Vagina (tissue), 2 donors: Measurements from ENCODE around the gene SLC25A26. TPM values are rescaled to one million over a fixed set of nuclear protein-coding genes. Genes with fewer than 3 reads are reported as not detected.

Experiments used
- DNase-seq, 2 donors: peaks; one replicate each; pipeline ENCODE4 v3.0.0-alpha.2; 2017; ENCODE audit errors: extremely low spot score in 2 of 2
- H3K27ac ChIP-seq: fragments of 200-600 bp; sonication (generic); one replicate; pipeline ENCODE4 v1.5.1; 2019
- H3K27me3 ChIP-seq: fragments of 200-600 bp; sonication (generic); one replicate; pipeline ENCODE4 v1.5.1; 2019
- H3K36me3 ChIP-seq, 2 donors: fragments of 200-600 bp; sonication (generic); one replicate each; pipeline ENCODE4 v1.5.1; 2017 to 2019
- H3K4me1 ChIP-seq: fragments of 200-600 bp; sonication (generic); one replicate; pipeline ENCODE4 v1.5.1; 2019
- H3K4me3 ChIP-seq, 2 donors: fragments of 200-600 bp; sonication (generic); 1 replicate in 1 of 2; 2 replicates in 1 of 2; pipeline ENCODE4 v1.5.1; 2016 to 2019
- H3K9me3 ChIP-seq: fragments of 200-600 bp; sonication (generic); one replicate; pipeline ENCODE4 v1.5.1; 2019
- CTCF ChIP-seq, 3 experiments: fragments of 450-650 bp in 2 of 3; fragments of 200-600 bp in 1 of 3; sonication (generic) in 1 of 3; IDR thresholded peaks; one replicate each; pipeline ENCODE4 v1.5.1; 2017 to 2019; ENCODE audit warnings: antibody characterized with exemption in 3 of 3, mild to moderate bottlenecking in 2 of 3, moderate library complexity in 2 of 3
- POLR2A ChIP-seq, 2 donors: fragments of 450-650 bp; IDR thresholded peaks; one replicate each; pipeline ENCODE4 v1.6.1; 2017; ENCODE audit warnings: antibody characterized with exemption in 2 of 2, mild to moderate bottlenecking in 2 of 2, moderate library complexity in 2 of 2
- POLR2AphosphoS5 ChIP-seq, 2 donors: sonication (generic); formaldehyde crosslinking; IDR thresholded peaks; one replicate each; pipeline ENCODE4 v1.9.0; 2017; ENCODE audit warnings: antibody characterized with exemption in 2 of 2, mild to moderate bottlenecking in 2 of 2, low read depth in 1 of 2; ENCODE audit not compliant: insufficient read depth in 1 of 2
- intact Hi-C: fragments of 100-400 bp; cut with DNase I; formaldehyde crosslinking; loops from one replicate; pipeline ENCODE4 v1.15.1; 2023
- total RNA-seq: library from RNA; depleted of rRNA; stranded (reverse); fragments of >200 nt; gene quantifications from one replicate; pipeline ENCODE4 v1.2.3, GENCODE V29; 2016

The SLC25A26 gene
- total RNA-seq, 1 donor from 2014 or later, result 21.6 TPM

- H3K4me1 ChIP-seq, result no peaks in the 10 kb centered on the region
- intact Hi-C loops, result no loop called here
- DNase-seq, result no peak
- no peak overlapping the region for H3K27ac ChIP-seq
- H3K4me3 ChIP-seq, result no peak overlapping the region
- TF ChIP-seq POLR2AphosphoS5 (IDR thresholded peaks at IDR 0.05; ENCODE audit: insufficient read depth in 1 of 2, low read depth in 1 of 2) (no peak), POLR2A (IDR thresholded peaks at IDR 0.05) (no peak), CTCF (IDR thresholded peaks at IDR 0.05) (no peak)
- H3K36me3 ChIP-seq, result no peaks in the 10 kb centered on the region
- H3K9me3 ChIP-seq, result no peaks in the 10 kb centered on the region
- H3K27me3 ChIP-seq, result no peaks in the 10 kb centered on the region
These were observed 141.7 kb downstream of the SLC25A26 start for GRCh38 chr3:66362541-66362941.

DNA sequence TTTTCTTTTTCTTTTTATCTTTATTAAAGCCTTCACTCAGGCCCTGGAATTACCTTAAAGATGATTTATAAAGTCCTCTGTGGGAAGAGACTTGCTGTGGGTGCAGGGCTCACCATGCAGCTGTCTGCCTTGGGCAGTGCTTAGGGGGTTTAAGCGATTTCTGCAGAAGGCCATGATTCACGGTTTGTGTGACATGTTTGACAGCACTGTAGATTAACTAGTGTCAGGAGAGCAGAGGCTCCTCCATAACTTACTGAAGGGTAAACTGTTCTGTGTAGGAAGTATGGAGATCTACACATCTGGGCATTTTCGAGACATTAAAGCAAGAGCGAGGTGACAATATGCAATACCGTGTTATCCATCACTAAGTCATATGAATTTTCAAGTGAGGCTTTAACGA is 142.3 kb downstream of the SLC25A26 start:
- DNase-seq, result no peak
- H3K4me3 ChIP-seq, result no peak overlapping the region
- no peaks in the 10 kb centered on the region for H3K4me1 ChIP-seq
- intact Hi-C loops, result no loop called here
- H3K36me3 ChIP-seq, result no peaks in the 10 kb centered on the region
- H3K27ac ChIP-seq, result no peak overlapping the region
- H3K27me3 ChIP-seq, result no peaks in the 10 kb centered on the region
- no peaks in the 10 kb centered on the region for H3K9me3 ChIP-seq
- TF ChIP-seq POLR2A (IDR thresholded peaks at IDR 0.05), result no peak
- no peak for TF ChIP-seq CTCF (IDR thresholded peaks at IDR 0.05)
- TF ChIP-seq POLR2AphosphoS5 (IDR thresholded peaks at IDR 0.05; ENCODE audit: insufficient read depth in 1 of 2, low read depth in 1 of 2), result no peak

DNA sequence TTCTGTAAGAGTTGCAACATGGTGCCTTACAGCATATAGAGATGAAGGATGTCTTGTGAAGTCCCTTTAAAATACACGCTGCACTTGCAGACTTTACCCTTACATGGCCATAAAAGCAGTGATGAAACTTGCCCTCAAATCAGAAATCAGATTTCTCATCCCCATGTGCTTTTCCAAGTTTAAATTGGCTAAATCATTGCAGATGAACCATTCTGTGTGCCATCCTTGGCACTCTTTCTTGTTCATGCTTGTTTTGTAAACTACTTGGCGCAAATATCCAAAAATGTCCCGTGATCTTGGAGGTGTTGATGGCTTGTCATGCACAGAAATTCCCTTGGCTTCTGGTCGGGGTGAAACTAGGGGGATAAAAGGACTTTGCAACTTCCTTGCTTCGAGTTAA is 144.3 kb downstream of the SLC25A26 start:
- no peaks in the 10 kb centered on the region for H3K36me3 ChIP-seq
- TF ChIP-seq POLR2A (IDR thresholded peaks at IDR 0.05), result no peak
- no peak for TF ChIP-seq POLR2AphosphoS5 (IDR thresholded peaks at IDR 0.05; ENCODE audit: insufficient read depth in 1 of 2, low read depth in 1 of 2)
- no peak for TF ChIP-seq CTCF (IDR thresholded peaks at IDR 0.05)
- H3K9me3 ChIP-seq, result no peaks in the 10 kb centered on the region
- no peaks in the 10 kb centered on the region for H3K4me1 ChIP-seq
- no peak overlapping the region for H3K4me3 ChIP-seq
- no peaks in the 10 kb centered on the region for H3K27me3 ChIP-seq
- no peak for DNase-seq
- no peak overlapping the region for H3K27ac ChIP-seq
- intact Hi-C loops, result no loop called here

DNA sequence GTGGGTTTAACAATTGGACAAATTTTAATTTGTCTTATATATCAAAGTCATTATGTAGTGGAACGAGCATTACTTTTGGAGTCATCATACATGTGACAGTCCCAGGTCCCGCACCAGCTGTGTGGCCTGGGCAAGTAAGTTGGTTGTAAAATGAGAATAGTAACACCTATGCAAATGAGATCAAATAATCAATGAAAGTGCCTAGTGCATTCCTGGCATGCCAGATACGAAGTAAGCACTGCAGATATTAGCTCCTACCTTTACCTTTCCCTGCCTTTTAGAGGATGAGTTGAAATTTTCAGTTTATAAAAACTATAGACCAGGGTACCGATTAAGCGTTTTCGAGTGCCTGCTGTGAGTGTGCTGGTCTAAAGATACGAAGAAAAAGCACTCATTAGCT is 145.9 kb downstream of the SLC25A26 start:
- Histone ChIP-seq H3K36me3 (no peaks in the 10 kb centered on the region), H3K27ac (no peak overlapping the region), H3K27me3 (no peaks in the 10 kb centered on the region), H3K9me3 (no peaks in the 10 kb centered on the region), H3K4me1 (no peaks in the 10 kb centered on the region), H3K4me3 (no peak overlapping the region)
- intact Hi-C loops, result no loop called here
- TF ChIP-seq POLR2A (IDR thresholded peaks at IDR 0.05) (no peak), POLR2AphosphoS5 (IDR thresholded peaks at IDR 0.05; ENCODE audit: insufficient read depth in 1 of 2, low read depth in 1 of 2) (no peak), CTCF (IDR thresholded peaks at IDR 0.05) (no peak)
- no peak for DNase-seq

GRCh38 chr3:66367979-66368378 is 147.2 kb downstream of the SLC25A26 start:
- H3K4me3 ChIP-seq, result no peak overlapping the region
- DNase-seq, result no peak
- no peak for TF ChIP-seq POLR2A (IDR thresholded peaks at IDR 0.05)
- no peak for TF ChIP-seq POLR2AphosphoS5 (IDR thresholded peaks at IDR 0.05; ENCODE audit: insufficient read depth in 1 of 2, low read depth in 1 of 2)
- no peak for TF ChIP-seq CTCF (IDR thresholded peaks at IDR 0.05)
- intact Hi-C loops, result no loop called here
- no peaks in the 10 kb centered on the region for H3K36me3 ChIP-seq
- H3K9me3 ChIP-seq, result no peaks in the 10 kb centered on the region
- H3K27ac ChIP-seq, result no peak overlapping the region
- no peaks in the 10 kb centered on the region for H3K4me1 ChIP-seq
- no peaks in the 10 kb centered on the region for H3K27me3 ChIP-seq
